ENCODE measurements around the gene C2orf72.
"Not testable (repeated sequence)": the region's sequence is repeated elsewhere in the genome, so short reads cannot be mapped to it uniquely, and the experiment has no call there.

The C2orf72 gene

DNA sequence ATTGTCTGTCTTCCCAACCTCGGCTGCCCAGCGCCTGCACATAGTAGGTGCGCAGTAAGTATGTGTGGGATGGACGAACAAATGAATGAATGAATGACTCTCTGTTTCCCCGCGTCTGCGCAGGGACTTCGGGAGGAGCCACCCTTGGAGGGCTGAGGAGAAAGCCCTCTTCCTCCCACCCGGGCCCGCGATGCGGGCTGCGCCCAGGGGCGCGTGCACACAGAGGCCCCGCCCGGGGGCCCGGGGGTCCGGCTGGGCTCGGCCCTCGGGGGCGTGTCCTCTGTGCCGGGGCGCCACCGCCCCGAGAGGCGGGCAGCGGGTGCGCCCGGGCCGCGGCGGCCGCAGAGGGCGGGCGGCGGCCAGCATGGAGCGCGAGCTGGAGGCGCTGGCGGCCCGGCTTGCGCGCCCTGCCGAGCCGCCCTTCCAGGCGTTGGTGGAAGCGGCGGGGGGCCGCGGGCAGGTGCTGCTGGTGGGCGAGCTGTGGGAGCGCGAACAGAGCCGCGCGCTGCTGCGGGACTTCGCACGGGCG lies at the start of gene C2orf72:
C2orf72 (plus strand) TSS at position 322 of the 529 bp plus-strand sequence; CDS start at position 365, 43 bp downstream.
- intact Hi-C loops (cut with DNase I), result no loop called here
- peak in 2 of 10 donors; percentile 42 to 87 for DNase-seq

DNA sequence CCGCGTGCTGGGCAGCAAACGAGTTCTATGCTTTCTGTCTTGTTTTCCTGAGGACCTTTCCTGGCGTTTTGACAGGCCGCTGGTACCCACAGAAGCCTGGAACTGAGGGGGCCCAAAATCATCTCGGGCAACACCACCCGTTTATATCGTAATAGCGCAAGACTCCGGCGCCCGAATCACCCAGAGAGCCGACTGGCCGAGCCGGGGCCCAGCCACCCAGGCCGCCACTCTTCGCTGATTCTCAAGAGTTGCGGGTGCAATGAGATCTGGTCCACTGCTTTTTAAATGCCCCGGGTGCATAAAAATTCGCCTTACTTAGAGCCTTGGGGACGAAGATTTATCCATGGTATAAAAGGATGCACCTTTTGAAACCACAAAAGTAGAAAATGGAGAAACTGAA lies 47.6 kb upstream of the C2orf72 start:
- no peak for DNase-seq
- intact Hi-C loops (cut with DNase I), result no loop called here

DNA sequence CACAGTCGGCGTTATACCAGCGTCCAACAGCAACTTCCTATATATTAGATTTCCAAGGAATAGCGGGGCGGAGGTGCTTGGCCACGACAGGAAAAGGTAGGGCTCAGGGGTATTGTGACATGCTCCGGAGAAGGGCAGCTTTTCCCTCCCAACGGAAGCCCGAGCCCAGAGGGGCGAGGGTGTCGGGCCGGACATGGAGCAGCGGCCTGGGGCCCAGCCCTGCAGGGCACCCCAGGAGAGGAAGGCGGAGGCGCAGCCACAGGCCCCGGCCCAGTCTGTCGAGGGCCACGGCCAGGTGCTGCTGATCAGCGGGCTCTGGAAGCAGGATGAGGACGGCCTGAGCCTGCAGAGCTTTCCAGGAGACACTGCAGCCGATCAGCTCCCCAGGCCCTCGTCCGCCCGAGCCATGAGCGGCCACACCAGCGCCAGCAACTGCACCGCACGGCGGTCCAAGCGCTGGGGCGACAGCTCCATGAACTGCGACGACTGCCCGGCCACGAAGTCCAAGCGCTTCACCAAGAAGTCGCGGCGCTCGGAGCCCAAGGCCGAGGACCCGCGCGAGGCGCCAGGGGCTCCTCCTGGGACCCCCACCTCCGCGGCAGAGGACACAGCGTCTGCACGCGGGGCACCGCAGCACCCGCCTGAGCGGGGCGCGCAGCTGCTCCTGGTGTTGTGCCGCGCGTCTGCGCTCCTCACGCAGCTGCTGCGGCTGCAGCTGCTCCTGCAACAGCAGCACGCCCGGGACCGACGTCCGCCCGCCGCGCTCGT lies 47.0 kb upstream of the C2orf72 start:
- intact Hi-C loops (cut with DNase I), result no loop called here
- no peak for DNase-seq

DNA sequence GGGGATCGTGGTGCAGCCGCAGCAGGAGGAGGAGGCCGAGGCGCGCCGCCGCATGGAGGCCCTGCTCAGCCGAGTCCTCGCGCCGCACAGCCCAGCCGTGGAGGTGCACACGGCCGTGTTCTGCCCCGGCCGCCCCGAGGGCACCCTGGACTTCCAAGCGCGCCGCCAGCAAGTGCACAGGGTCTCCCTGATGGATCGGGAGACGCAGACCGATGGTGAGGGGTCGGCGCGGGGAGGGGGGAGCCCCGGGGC lies 46.5 kb upstream of the C2orf72 start:
- intact Hi-C loops (cut with DNase I), result no loop called here

DNA sequence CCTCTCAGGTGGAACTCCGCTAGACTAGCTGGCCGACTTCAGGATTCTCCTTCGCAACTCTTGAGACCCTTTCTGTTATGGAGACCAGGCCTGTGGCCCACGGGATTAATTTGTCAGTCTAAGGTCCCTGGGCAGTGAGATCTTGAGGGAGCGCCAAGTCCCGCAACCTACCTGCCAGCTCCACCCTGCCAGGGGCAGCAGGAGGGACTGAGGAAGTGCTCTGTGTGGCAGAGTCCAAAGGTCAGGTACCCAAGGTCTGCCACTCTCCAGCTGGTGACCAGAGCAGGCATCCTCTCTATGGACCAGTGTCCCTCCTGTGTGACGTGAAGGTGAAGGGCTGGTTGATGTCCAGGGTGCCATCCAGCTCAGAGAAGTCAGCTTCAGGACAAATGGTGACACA lies 45.7 kb upstream of the C2orf72 start:
- intact Hi-C loops (cut with DNase I), result no loop called here
- DNase-seq, result no peak

More for the DNA sequence above, 46.5 kb upstream of the C2orf72 start:
- DNase-seq, result no peak

DNA sequence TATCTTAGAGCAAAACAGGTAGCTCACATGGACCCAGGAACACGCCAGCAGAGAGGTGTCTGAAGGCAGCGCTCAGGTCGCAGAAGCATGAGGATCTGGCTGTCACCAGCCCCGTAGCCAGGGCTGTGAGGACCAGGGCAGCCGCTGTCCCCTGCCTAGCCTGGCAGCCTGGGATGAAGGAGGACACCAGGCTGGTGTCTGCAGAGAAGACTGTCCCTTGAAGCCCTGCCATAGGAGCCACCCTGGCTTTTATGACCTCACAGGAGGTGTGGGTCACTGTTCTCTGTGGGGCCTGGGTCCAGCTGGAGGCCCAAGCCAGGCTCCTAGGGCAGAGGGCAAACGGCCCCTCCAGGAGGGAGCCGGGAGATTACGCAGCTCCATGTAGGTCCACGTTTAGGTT lies 41.5 kb upstream of the C2orf72 start, which contains the start of gene SPATA3:
SPATA3 (plus strand) TSS at position 301 of the 400 bp plus-strand sequence. CDS start 113 bp downstream, outside the sequence.
- intact Hi-C loops (cut with DNase I), result no loop called here
- DNase-seq, result peak in 1 of 10 donors; percentile 46

DNA sequence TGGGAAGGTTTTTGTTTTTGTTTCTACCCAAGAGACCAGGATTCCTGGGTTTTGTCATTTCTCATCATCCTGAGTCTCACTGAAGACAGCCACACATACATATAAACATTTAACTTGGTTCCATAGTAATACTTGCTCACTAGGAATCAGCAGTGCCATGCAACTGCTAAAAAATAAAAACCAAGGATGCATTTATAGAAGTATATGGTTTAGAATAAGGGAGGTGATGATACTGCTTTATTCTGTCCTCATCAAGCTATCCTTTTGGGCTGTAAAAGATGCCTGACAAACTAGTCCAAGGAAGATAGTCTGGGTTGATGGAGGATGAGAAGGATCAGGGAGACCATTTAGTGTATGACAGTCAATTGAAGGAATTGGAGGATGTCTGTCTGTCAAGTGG lies 40.7 kb upstream of the C2orf72 start:
- intact Hi-C loops (cut with DNase I), result no loop called here
- no peak for DNase-seq

DNA sequence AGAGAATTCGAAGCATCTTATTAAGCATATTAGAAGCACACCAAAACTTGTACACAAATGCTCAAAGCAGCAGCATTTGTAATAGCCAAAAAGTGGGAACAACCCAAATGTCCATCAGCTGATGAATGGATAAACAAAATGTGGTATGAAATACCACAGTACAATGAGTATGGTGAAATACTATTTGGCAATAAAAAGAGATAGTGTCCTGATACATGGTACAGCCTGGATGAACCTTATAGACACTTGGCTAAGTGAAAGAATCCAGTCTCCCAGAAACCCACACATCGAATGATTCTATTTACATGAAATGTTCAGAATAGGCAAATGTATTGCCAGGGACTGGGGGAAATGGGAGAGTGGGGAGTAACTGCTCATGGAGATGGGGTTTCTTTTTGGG lies 38.4 kb upstream of the C2orf72 start:
- no peak for DNase-seq
- intact Hi-C loops (cut with DNase I), result no loop called here

DNA sequence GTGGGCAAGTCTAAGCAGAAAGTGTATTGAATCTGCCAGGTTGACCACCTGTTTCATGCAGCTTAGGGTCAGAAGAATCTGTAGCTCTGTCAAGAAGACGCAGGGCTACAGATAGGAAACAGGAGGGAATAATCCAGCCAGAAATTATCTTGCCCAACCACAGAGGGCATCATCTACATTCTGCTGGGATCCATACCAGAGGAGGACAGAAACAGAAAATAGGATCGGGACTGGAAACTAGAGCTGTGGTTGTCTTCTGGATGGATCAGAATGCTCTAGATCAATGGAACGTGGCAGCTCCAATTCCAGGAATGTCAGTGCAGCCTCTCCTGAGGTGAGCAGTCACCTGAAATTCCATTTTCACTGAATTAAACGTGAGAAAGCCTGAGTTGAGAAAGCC lies 37.8 kb upstream of the C2orf72 start:
- intact Hi-C loops (cut with DNase I), result no loop called here
- no peak for DNase-seq

DNA sequence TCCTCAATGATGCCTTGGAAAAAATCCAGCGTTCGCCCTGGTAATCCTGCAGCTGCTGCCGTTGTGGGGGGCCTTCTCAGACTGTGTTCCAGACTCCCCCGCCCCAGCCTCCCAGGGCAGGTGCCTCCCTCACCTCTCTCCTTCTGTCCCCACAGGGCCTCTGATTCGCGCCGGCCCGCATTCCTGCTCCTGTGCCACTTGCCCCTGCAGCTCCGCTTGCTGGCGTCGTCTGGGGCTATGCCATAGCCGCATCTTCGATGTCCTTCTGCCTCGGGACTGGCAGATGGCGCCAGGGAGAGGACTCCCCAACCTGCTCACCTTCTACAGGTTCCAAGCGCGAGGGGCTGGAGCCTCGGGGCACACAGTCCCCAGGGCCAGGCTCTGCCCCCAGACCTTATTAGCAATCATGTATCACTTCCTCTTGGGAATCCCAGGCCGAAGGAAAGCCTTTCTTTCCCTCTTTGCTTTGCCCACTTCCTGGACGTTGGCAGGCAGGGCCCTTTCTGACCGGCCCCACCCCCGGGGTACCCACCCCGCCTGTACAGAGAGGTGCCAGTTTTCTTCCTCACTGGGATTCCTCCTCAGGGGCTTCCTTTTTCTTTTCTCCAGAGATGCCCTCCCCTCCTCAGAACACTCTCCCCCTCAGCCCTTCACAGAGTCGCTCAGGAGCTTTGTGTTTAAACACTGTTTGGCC lies 37.0 kb upstream of the C2orf72 start:
- no peak for DNase-seq
- intact Hi-C loops (cut with DNase I), result no loop called here

DNA sequence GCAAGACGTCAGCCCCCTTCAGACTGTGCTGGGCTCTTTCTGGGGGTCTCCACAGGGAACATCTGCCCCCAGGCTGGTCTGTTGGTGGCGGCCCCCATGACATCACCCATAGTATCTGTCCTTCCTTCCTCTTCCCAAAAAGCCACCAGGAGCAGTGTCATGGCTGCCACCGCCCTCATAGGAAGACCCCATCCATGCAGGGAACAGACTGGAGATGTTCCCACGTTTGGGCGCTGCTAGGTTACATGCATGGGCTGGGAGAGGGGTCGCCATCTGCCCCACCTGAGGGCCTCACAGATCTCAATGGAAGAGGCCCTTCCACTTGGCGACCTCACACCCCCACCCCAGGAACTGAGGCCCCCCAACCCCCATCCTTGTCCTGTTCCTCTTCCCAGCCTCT lies 36.3 kb upstream of the C2orf72 start:
- intact Hi-C loops (cut with DNase I), result no loop called here
- DNase-seq, result peak in 1 of 10 donors; percentile 54

DNA sequence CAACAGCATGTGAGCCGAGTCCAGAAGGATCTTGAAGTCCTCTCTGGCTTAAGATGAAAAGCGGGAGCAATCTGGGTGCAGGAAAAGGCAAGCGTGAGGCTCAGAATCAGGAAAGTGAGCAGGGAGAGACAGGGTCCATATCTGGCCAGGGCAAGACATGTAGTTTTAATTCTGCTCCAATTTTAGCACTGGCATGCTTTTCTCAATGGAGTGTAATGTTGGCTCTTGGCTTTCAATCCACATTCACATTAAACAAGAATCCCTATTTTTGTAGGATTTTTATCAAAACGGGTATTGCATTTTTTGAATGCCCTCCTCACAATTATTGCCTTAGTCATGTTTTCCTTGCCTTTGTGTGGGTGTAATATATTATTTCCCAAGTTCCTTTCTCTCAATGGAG lies 35.4 kb upstream of the C2orf72 start:
- intact Hi-C loops (cut with DNase I), result no loop called here
- DNase-seq, result no peak

DNA sequence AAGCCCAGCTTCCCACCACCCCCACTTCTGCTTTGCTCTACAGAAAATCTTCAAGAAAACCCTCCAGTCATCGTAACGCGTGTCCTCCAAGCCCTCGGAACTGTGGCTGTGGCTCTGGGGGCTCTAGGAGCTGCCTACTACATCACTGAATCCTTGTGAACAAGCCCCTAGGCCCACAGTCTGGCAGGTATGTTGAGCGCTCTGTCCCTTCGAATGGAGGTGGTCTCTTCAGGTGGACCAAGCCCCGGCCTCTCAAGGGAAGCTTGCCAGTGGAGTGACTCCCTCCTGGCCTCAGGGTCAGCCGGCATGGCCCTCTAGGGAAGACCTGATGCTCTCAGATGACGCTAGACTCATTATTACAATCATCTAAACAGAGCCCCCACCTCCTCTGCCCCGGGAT lies 34.7 kb upstream of the C2orf72 start:
- peak in 1 of 10 donors; percentile 63 for DNase-seq
- intact Hi-C loops (cut with DNase I), result no loop called here

DNA sequence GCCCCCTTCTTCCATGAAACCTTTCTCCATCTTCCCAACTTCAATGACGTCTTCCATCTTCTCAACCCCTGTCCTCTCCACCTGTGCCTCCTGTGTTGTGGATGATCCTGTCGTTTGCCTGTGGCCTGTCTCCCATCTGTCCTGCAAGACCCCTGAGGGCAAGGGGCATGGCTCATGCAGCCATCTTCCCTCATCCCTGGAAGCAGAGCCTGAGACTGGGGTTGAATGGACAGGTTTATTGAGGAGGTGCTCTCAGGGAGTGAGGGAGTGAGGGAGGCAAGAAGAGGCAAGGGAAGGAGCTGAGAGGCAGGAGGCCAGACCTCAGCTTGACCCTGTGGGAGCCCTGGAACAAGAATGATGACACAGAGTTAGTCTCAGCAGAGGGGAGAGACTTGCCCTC lies 34.1 kb upstream of the C2orf72 start:
- intact Hi-C loops (cut with DNase I), result no loop called here
- peak in 1 of 10 donors; percentile 58 for DNase-seq

DNA sequence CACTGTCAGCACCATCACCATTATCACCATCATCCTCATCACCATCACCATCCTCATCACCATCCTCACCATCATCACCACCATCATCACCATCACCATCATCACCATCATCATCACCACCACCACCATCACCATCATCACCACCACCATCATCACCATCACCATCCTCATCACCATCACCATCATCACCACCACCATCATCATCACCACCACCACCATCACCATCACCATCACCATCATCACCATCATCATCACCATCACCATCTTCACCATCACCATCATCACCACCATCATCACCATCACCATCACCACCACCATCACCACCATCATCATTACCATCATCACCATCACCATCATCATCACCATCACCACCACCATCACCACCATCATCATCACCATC lies 32.4 kb upstream of the C2orf72 start:
- DNase-seq; intact Hi-C loops (cut with DNase I): not testable (repeated sequence)

DNA sequence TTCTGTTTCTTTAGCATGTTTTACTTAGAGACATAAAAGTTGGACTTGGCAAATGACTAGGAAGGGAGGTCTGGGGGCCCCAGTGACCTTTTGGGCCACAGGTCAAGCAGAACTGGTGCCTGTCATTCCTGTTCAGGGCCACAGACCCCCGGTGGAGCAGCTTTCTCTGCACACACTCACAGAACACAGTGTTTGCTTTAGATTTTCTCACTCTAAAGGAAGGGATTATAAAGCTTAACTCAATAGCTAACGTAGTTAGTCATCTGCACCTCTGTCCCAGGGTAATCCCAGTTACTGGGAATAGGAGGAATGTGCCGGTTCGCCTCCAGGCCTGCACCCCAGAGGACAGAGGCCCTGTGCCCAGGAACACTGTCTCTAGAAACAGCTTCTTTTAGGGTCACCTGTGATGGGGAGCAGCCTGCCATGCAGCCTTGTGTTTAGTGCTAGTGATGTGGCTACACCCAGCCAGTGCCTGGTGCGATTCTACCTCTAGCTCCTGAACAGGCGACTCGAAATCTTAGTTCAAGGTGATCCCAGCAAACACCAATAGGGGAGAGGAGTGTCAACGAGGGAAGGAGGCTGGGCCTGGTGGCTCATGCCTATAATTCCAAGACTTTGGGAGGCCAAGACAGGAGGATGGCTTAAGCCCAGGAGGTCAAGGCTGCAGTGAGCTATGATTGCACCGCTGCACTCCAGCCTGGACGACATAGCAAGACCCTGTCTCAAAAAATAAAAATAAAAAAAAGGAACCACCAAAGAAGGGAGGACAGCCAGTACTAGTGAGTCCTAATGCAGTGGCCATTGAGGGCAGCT lies 29.8 kb upstream of the C2orf72 start:
- intact Hi-C loops (cut with DNase I), result no loop called here
- DNase-seq, result no peak

DNA sequence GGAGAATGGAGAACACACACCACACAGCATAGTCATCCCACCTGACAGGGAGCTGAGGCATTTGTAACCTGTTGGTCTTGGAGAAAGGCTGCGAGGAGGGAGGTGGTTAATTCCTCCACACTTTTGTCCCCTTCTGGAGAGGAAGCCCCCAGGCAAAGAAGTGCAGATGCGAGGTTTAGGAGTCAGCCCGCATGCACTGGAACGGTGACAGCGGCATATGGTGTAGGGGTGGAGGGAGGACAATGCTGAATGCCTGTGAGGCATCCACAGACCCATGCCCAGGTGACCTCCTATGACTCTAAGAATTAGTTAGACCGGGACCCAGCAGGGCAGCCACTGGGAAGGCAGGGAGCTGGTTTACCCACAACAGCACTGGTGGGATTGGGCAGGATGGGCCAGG lies 29.2 kb upstream of the C2orf72 start:
- intact Hi-C loops (cut with DNase I), result no loop called here
- peak in 1 of 10 donors; percentile 59 for DNase-seq

DNA sequence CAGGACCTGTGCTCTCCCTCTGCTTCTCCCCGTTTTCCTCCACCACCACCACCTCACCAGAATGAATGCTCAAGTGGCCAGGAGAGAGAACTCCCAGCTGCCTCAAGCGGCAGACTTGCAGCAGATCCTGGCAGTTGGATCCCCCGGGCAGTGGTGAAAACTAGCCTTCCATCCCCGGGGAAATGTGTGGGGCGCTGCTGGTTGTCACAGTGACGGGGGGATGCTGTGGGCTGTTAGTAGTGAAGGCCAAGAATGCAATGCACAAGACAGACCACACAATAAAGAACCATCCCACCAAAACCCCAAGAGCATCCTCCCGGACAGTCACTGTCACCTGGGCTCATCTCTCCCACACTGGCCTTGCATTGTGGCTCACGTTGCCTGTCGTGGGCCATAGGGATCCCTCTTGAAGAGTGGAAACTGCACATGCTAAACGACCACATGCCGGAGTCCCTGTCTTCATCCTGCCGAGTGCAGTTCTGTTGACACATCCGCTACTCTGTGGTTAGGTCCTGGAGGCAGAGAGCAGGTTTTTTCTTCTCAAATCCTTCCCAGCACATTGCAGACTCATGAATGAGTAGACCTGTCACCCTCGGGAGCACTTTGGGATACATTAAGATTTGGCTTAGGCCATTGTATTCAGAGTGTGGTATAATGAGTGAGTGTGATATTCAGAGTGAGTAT lies 27.9 kb upstream of the C2orf72 start:
- intact Hi-C loops (cut with DNase I), result no loop called here
- peak in 2 of 10 donors; percentile 22 to 38 for DNase-seq

DNA sequence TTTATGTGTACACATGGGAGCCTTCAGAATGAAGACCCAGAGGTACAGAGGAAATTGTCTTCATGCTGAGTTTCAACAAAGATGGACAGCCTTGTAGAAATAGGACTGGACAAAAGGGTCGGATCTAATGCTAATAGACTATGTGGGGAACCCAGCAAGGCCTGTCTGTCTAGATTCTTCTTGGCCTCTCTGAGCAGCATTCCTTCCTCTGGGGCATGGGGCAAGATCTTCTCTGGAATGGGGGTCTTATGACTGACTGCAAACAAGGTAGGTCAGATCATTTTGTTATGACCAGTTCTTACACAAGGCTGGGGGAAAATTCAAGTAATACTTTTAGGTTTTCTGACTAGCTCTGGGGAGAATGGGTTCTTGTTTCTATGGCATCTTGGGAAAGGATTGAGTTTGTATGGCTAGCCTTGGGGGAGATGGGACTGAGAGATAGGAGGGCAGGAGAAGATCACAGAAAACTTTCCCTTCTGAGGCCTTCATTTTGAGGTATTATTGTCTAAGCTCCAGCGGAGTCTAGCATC lies 27.1 kb upstream of the C2orf72 start:
- intact Hi-C loops (cut with DNase I), result no loop called here
- no peak for DNase-seq

DNA sequence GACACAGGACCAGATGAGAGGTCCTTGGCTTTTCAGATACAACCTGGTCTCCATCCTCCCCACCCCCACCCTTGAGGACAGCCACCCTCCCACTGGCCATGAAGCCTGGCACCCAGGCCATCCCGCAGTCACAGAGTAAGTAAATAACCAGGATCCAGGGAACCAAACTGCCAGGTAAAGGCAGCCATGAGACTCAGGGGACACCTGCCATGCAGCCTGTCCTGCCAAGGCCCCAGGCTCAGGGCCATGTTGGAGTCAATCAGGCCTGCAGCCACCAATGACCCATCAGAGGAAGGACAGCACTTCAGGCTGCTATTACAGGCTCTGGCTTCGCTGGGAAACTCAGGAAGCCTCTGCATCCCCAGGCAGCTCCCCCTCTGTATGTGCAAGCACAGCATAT lies 25.8 kb upstream of the C2orf72 start:
- intact Hi-C loops (cut with DNase I), result no loop called here
- DNase-seq, result no peak

Data from posterior cingulate gyrus (tissue), 11 donors.